ENCODE results near the gene RHOB. TPM values are rescaled to one million over a fixed set of nuclear protein-coding genes. Genes with fewer than 3 reads are reported as not detected.
A peak's percentile ranks its signal among the peaks of the same experiment; 100 is the strongest.

RHOB gene
- total and polyA plus RNA-seq, 2 of the 13 experiments (the other 11 are each of a cell fraction or from before 2014, with no cell fraction given), result 192 to 268 TPM

- TF ChIP-seq ZBTB49 (CRISPR knock-in tag; IDR thresholded peaks at IDR 0.05; ENCODE audit: borderline replicate concordance), result no peak
- TF ChIP-seq ATF5 (CRISPR knock-in tag; IDR thresholded peaks at IDR 0.05; ENCODE audit: low read depth), result no peak
- TF ChIP-seq RXRA (CRISPR knock-in tag; IDR thresholded peaks at IDR 0.05), result peak; percentile 82
- TF ChIP-seq TEAD3 (CRISPR knock-in tag; optimal IDR thresholded peaks at IDR 0.05; ENCODE audit: borderline replicate concordance), result peak; percentile 41
- TF ChIP-seq TBX2 (CRISPR knock-in tag; IDR thresholded peaks at IDR 0.05; ENCODE audit: borderline replicate concordance), result 0 out of 2 replicates have a peak, but pooled peaks have one; percentile 33
- TF ChIP-seq PPARG (CRISPR knock-in tag; conservative IDR thresholded peaks at IDR 0.05), result no peak; the same call in 1 of the 2 replicates
- TF ChIP-seq TOE1 (CRISPR knock-in tag; IDR thresholded peaks at IDR 0.05), result no peak
- TF ChIP-seq DZIP1 (CRISPR knock-in tag; IDR thresholded peaks at IDR 0.05), result no peak; the same call in 1 of the 2 replicates
- peak; percentile 30; the same call in 1 of the 2 replicates for TF ChIP-seq TFAP4 (IDR thresholded peaks at IDR 0.05; ENCODE audit: borderline replicate concordance, low read depth)
- no peak for TF ChIP-seq GATAD1 (CRISPR knock-in tag; IDR thresholded peaks at IDR 0.05)
- no peak for TF ChIP-seq DMAP1 (CRISPR knock-in tag; IDR thresholded peaks at IDR 0.05)
- no peak for TF ChIP-seq ZNF710 (CRISPR knock-in tag; IDR thresholded peaks at IDR 0.05; ENCODE audit: borderline replicate concordance)
- 0 out of 2 replicates have a peak, but pooled peaks have one; percentile 22 for TF ChIP-seq IRF2 (CRISPR knock-in tag; IDR thresholded peaks at IDR 0.05)
- TF ChIP-seq STAT5B (CRISPR knock-in tag; IDR thresholded peaks at IDR 0.05), result no peak
- no peak for TF ChIP-seq ARID3A (IDR thresholded peaks at IDR 0.05; ENCODE audit: low read depth, low read length)
- TF ChIP-seq ZNF180 (CRISPR knock-in tag; IDR thresholded peaks at IDR 0.05; ENCODE audit: borderline replicate concordance, low read depth), result no peak
- no peak for TF ChIP-seq PRPF4 (IDR thresholded peaks at IDR 0.05; ENCODE audit: low read depth, low read length, poor library complexity, severe bottlenecking)
- TF ChIP-seq NRL (CRISPR knock-in tag; IDR thresholded peaks at IDR 0.05; ENCODE audit: borderline replicate concordance), result peak; percentile 77; the same call in 1 of the 2 replicates
- TF ChIP-seq GTF2F1 (IDR thresholded peaks at IDR 0.05; ENCODE audit: low read length), result no peak
Observed at GRCh38 chr2:20491739-20492531, 45.1 kb downstream of the RHOB start (continued).
